ENCODE data around the gene ZNF410. TPM values are rescaled to one million over a fixed set of nuclear protein-coding genes. Genes with fewer than 3 reads are reported as not detected.

The ZNF410 gene
- polyA plus RNA-seq, 1 donor (not counting 4 experiments of a cell fraction or from before 2014, with no cell fraction given) = 57.9 TPM

DNA sequence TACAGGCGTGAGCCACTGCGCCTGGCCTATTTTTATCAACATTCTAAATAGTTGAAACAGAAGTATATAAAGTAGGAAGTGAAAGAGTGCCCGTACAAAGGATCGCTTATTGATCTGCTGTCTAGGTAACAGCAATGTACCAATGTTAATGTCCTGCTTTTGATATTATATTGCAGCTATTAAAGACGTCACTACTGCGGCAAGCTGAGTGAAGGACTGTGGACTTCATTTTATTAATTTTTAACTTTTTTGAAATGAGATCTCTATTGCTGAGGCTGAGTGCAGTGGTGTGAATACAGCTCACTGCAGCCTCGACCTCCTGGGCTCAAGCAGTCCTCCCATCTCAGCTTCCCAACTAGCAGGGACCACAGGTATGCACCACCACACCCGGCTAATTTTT lies 24.2 kb upstream of the ZNF410 start:
- peaks cover 3 to 5% of the 10 kb centered on the region in 2 experiments for H3K36me3 ChIP-seq (ENCODE audit: control insufficient read depth in 2 of 2, extremely low read depth in 1 of 2, insufficient read depth in 2 of 2, low read length in 2 of 2)
- H3K4me1 ChIP-seq (ENCODE audit: control insufficient read depth, extremely low read depth, insufficient read depth, low read length) = no peaks in the 10 kb centered on the region
- H3K4me3 ChIP-seq (ENCODE audit: control insufficient read depth in 2 of 3, extremely low read depth in 1 of 3, insufficient read depth in 2 of 3, low read depth in 1 of 3, low read length in 3 of 3) = no peak overlapping the region
- no peak overlapping the region for H2AFZ ChIP-seq (ENCODE audit: control insufficient read depth, low read length)
- H3K9ac ChIP-seq (ENCODE audit: control insufficient read depth, extremely low read depth, insufficient read depth, low read length) = no peak overlapping the region
- H3K27ac ChIP-seq (ENCODE audit: control insufficient read depth, insufficient read depth, low read length) = no peak overlapping the region
- FAIRE-seq (no peak), DNase-seq (ENCODE audit: low read depth, low spot score) (no peak)
- dilution Hi-C loops (cut with MboI; ENCODE audit: extremely low pct_ligation_motif_present, low sequenced_read_pairs) = no loop called here
- H3K27me3 ChIP-seq (ENCODE audit: control insufficient read depth, extremely low read depth, insufficient read depth, low read length) = no peaks in the 10 kb centered on the region
- H3K9me3 ChIP-seq (ENCODE audit: control insufficient read depth, low read depth, low read length) = no peaks in the 10 kb centered on the region
- H3K79me2 ChIP-seq (ENCODE audit: control insufficient read depth, insufficient read depth, low read length) = no peaks in the 10 kb centered on the region
- no peaks in the 10 kb centered on the region for H3K9me1 ChIP-seq (ENCODE audit: control insufficient read depth, extremely low read depth, insufficient read depth, low read length)
- TF ChIP-seq, protein P1, sequence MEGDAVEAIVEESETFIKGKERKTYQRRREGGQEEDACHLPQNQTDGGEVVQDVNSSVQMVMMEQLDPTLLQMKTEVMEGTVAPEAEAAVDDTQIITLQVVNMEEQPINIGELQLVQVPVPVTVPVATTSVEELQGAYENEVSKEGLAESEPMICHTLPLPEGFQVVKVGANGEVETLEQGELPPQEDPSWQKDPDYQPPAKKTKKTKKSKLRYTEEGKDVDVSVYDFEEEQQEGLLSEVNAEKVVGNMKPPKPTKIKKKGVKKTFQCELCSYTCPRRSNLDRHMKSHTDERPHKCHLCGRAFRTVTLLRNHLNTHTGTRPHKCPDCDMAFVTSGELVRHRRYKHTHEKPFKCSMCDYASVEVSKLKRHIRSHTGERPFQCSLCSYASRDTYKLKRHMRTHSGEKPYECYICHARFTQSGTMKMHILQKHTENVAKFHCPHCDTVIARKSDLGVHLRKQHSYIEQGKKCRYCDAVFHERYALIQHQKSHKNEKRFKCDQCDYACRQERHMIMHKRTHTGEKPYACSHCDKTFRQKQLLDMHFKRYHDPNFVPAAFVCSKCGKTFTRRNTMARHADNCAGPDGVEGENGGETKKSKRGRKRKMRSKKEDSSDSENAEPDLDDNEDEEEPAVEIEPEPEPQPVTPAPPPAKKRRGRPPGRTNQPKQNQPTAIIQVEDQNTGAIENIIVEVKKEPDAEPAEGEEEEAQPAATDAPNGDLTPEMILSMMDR (optimal IDR thresholded peaks at IDR 0.05 in 1 of 3, IDR thresholded peaks at IDR 0.05 in 1 of 3, conservative IDR thresholded peaks at IDR 0.05 in 1 of 3; ENCODE audit: extremely low read depth in 1 of 3, insufficient read depth in 2 of 3, low read length in 3 of 3) = no peak
- H4K20me1 ChIP-seq (ENCODE audit: control insufficient read depth, extremely low read depth, insufficient read depth, low read length) = no peaks in the 10 kb centered on the region
- no peak overlapping the region for H3K4me2 ChIP-seq (ENCODE audit: control insufficient read depth, extremely low read depth, insufficient read depth, low read depth, low read length)

DNA sequence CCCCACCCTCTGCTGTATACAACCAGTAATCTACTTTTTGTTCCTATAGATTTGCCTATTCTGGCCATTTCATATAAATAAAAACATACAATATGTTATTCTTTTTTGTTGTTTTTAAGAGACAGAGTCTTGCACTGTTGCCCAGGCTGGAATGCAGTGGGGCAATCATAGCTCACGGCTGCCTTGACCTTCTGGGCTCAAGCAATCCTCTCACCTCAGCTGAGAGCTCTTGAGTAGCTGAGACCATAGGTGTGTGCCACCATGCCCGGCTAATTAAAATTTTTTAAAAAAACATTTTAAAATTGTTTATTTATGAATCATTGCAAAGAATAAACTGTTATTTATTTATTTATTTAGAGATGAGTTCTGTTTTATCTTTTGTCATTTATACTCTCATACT lies 23.4 kb upstream of the ZNF410 start:
- Histone ChIP-seq H3K9ac (ENCODE audit: control insufficient read depth, extremely low read depth, insufficient read depth, low read length) (no peak overlapping the region), H3K9me1 (ENCODE audit: control insufficient read depth, extremely low read depth, insufficient read depth, low read length) (no peaks in the 10 kb centered on the region), H3K79me2 (ENCODE audit: control insufficient read depth, insufficient read depth, low read length) (no peaks in the 10 kb centered on the region), H3K4me1 (ENCODE audit: control insufficient read depth, extremely low read depth, insufficient read depth, low read length) (no peaks in the 10 kb centered on the region), H3K4me2 (ENCODE audit: control insufficient read depth, extremely low read depth, insufficient read depth, low read depth, low read length) (no peak overlapping the region), H4K20me1 (ENCODE audit: control insufficient read depth, extremely low read depth, insufficient read depth, low read length) (no peaks in the 10 kb centered on the region), H3K4me3 (ENCODE audit: control insufficient read depth in 2 of 3, extremely low read depth in 1 of 3, insufficient read depth in 2 of 3, low read depth in 1 of 3, low read length in 3 of 3) (no peak overlapping the region), H3K9me3 (ENCODE audit: control insufficient read depth, low read depth, low read length) (no peaks in the 10 kb centered on the region), H3K27ac (ENCODE audit: control insufficient read depth, insufficient read depth, low read length) (no peak overlapping the region), H2AFZ (ENCODE audit: control insufficient read depth, low read length) (no peak overlapping the region), H3K27me3 (ENCODE audit: control insufficient read depth, extremely low read depth, insufficient read depth, low read length) (no peaks in the 10 kb centered on the region), H3K36me3 (ENCODE audit: control insufficient read depth in 2 of 2, extremely low read depth in 1 of 2, insufficient read depth in 2 of 2, low read length in 2 of 2) (peaks cover 6 to 7% of the 10 kb centered on the region in 2 experiments)
- FAIRE-seq = no peak
- TF ChIP-seq, protein P1 (optimal IDR thresholded peaks at IDR 0.05 in 1 of 3, IDR thresholded peaks at IDR 0.05 in 1 of 3, conservative IDR thresholded peaks at IDR 0.05 in 1 of 3; ENCODE audit: extremely low read depth in 1 of 3, insufficient read depth in 2 of 3, low read length in 3 of 3) = no peak
- no peak for TF ChIP-seq EZH2 (IDR thresholded peaks at IDR 0.05; ENCODE audit: low read length)
- dilution Hi-C loops (cut with MboI; ENCODE audit: extremely low pct_ligation_motif_present, low sequenced_read_pairs) = no loop called here
- DNase-seq (ENCODE audit: low read depth, low spot score) = no peak

Measured in keratinocyte (primary cell).